ENCODE data around the gene TLN1.

Gene TLN1

DNA sequence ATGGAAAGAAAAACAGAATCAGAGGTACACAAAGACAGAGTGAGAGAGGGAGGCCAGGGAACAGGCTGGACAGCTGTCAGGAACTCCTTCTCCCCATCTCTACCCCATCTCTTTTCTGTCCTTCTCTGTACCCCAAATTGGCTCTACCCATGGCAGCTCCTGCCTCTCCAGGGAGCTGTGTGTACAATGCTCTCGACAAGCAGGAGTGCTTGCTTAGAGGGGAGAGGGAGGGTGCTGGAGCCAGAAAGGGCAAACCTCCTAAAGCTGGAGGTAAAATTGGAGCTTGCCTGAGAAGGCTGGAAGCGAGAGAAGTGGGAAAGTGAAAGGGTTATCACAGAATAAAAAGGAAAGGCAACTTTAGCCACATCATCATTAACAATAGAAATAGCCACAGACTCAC is 48.7 kb downstream of the TLN1 start:
- no peak for DNase-seq

- DNase-seq = no peak
Measured at GRCh38 chr9:35682520-35683315, 49.3 kb downstream of the TLN1 start.

DNA sequence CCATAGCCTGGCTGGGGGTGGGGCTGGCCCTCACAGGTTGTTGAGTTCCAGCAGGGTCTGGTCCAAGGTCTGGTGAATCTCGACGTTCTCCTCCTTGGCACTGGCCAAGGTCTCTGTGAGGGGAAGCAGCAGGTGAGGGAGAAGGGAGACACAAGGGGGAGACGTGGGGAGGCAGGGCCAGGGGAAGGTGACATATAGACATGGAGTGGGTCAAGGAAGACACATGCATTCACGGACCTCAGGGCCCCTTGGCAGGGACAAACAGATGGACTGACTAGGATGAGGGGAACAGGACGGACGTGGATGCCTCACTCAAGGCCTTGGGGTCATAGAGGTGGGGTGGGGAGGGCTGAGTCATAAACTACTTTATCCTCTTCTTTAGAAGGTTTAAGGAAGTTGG is 49.9 kb downstream of the TLN1 start:
- DNase-seq = peak; percentile 46

DNA sequence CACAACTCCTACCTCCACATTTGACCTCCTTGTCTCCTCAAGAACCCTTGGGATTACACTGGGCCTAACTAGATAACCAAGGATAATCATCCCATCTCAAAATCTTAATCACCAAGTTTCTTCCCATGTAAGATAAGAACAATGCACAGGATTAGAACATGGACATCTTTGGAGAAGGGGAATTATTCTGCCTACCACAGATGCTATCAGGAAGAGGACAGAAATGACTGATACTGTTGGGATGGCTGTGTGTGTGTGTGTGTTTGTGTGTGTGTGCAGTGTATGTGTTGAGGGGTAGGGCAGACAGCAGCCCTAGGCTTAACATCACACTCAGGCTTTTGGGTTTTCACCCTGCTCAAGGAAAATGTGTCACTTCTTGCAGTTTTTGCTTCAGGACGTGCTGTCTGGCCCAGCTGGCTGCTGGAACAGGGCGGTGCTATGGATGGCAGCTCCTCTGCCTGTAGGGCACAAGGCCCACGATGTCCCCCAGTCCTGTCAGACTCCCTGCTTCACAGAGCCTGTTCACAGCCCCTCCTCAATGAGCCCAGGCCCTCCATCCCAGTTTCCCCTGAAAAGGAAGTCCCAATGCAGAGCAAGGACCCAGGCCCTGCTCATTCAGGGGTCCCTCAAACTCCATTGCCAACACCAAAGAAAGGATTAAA is 50.5 kb downstream of the TLN1 start:
- DNase-seq = peak; percentile 40

GRCh38 chr9:35680331-35681105 is 51.5 kb downstream of the TLN1 start:
- DNase-seq = peak; percentile 54

- DNase-seq = no peak
Measured at GRCh38 chr9:35679766-35680330, 52.1 kb downstream of the TLN1 start.

GRCh38 chr9:35679091-35679490 is 52.9 kb downstream of the TLN1 start:
- DNase-seq = no peak

DNA sequence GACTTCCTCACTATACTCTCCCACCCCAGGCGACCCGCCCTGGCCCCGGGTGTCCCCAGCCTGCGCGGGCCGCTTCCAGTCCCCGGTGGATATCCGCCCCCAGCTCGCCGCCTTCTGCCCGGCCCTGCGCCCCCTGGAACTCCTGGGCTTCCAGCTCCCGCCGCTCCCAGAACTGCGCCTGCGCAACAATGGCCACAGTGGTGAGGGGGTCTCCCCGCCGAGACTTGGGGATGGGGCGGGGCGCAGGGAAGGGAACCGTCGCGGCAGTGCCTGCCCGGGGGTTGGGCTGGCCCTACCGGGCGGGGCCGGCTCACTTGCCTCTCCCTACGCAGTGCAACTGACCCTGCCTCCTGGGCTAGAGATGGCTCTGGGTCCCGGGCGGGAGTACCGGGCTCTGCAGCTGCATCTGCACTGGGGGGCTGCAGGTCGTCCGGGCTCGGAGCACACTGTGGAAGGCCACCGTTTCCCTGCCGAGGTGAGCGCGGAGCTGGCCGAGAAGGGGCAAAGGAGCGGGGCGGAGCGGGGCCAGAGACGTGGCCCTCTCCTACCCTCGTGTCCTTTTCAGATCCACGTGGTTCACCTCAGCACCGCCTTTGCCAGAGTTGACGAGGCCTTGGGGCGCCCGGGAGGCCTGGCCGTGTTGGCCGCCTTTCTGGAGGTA is 56.1 kb downstream of the TLN1 start:
- no peak for DNase-seq

- DNase-seq = no peak
Measured at GRCh38 chr9:35675204-35675603, 56.8 kb downstream of the TLN1 start.

GRCh38 chr9:35674025-35674361 is 58.0 kb downstream of the TLN1 start:
- DNase-seq = no peak

- peak; percentile 57 for DNase-seq
Measured at GRCh38 chr9:35673132-35674024, 58.6 kb downstream of the TLN1 start, which contains the start of gene CA9. TSS of gene CA9 (plus strand) at chr9:35673928. CDS start at chr9:35673960, 32 bp downstream.

DNA sequence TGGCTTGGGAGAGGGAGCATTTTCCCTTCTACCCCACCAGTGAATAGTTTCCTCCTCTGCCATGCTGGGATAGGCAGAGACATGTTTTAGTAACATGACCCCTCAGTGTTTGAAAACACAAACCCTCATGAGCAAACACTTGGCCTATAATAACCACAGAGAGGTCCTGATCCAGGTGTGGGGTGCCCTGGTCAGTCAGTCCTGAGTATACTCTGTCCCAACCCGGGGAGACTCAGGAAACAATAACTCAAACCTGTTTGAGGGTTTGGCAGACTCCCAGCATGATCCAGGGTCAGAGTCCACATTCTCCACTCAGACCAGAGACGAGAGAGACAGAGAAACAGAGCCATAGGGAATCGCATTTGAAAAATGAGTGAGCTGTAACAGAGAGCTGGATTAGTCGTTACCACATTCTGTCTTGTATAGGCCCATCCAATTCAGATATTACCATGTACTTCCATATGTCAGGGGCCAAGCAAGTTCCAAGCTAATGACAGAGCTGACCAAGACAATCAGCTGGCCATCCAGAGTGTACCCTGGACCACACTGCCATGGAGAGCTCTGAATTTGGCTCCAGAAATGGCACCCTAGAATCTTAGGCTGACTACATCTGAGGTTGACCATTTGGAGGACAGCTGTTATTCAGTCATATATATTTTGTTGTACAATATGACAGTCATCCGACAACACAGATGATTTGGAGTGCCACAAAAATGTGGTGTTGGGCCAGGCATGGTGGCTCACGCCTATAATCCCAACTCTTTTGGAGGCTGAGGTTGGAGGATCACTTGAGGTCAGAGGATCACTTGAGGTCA is 62.5 kb downstream of the TLN1 start:
- DNase-seq = peak; percentile 76

GRCh38 chr9:35667939-35668338 is 64.1 kb downstream of the TLN1 start:
- DNase-seq = no peak

GRCh38 chr9:35666549-35666948 is 65.4 kb downstream of the TLN1 start:
- DNase-seq = no peak

DNA sequence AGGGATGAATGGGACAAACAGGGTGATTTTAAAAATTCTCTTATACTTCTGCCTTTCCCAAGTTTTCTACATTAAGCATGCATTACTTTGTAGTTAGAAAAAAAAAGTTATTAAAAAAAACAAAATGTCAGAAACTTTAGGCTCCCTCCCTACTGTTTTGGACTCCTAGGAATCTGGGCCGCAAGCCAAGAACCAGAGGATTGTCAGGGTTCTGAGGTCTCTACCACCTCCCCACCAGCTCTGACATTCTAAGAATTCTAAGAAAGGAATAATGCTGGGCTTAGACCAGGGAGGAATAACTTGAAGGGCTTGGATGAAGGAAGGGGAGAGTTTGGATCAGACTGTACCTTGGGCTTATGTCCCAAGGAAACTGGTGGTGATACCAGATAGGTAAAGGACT is 66.0 kb downstream of the TLN1 start:
- DNase-seq = peak; percentile 72

DNA sequence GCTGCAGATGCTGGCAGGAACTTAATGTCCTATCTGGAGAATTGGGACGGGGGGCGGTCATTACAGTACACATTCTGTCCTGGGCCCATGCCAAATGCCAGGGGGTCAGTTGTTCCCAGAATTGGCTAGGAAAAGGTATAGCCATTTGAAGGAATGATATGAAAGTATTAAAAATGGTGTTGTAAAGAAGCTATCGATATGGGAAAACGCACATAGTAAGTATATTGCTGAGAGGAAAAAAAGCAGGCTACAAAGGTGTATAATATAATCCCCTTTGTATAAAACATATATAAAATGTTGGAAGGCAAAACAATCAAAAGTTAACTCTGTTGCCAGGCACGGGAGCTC is 66.5 kb downstream of the TLN1 start:
- DNase-seq = no peak

- peak; percentile 86 for DNase-seq
Measured at GRCh38 chr9:35664531-35665470, 67.2 kb downstream of the TLN1 start, which contains the start of gene ARHGEF39. TSS of gene ARHGEF39 (minus strand) at chr9:35665195. CDS start at chr9:35665169, 26 bp downstream.

GRCh38 chr9:35662437-35662836 is 69.6 kb downstream of the TLN1 start:
- no peak for DNase-seq

- no peak for DNase-seq
Measured at GRCh38 chr9:35661756-35662350, 70.1 kb downstream of the TLN1 start.

All from EL (cell line).